Testis (tissue), 3 donors: Measurements from ENCODE around the gene PRR36. TPM values are rescaled to one million over a fixed set of nuclear protein-coding genes. Genes with fewer than 3 reads are reported as not detected.

Experiments
- DNase-seq: peaks from one replicate; pipeline ENCODE4 v3.0.0-alpha.2; 2019
- H3K27ac ChIP-seq, 2 donors: fragments of 200-600 bp; sonication (generic); one replicate each; pipeline ENCODE4 v1.5.1; 2019
- H3K27me3 ChIP-seq: fragments of 200-600 bp; sonication (generic); one replicate; pipeline ENCODE4 v1.5.1; 2019
- H3K36me3 ChIP-seq: fragments of 200-600 bp; sonication (generic); one replicate; pipeline ENCODE4 v1.5.1; 2017; ENCODE audit warnings: low read depth; ENCODE audit errors: missing control alignments
- H3K4me1 ChIP-seq: fragments of 200-600 bp; sonication (generic); one replicate; pipeline ENCODE4 v1.5.1; 2019
- H3K4me3 ChIP-seq, 2 donors: fragments of 200-600 bp; sonication (generic); one replicate each; pipeline ENCODE4 v1.5.1; 2017 to 2019
- H3K9me3 ChIP-seq: fragments of 200-600 bp; sonication (generic); one replicate; pipeline ENCODE4 v1.5.1; 2017
- CTCF ChIP-seq, 3 experiments: fragments of 450-650 bp in 2 of 3; fragments of 200-600 bp in 1 of 3; sonication (generic) in 1 of 3; IDR thresholded peaks; one replicate each; pipeline ENCODE4 v1.5.1; 2016 to 2019; ENCODE audit warnings: antibody characterized with exemption in 3 of 3, mild to moderate bottlenecking in 2 of 3, moderate library complexity in 1 of 3
- POLR2A ChIP-seq: fragments of 450-650 bp; IDR thresholded peaks from one replicate; pipeline ENCODE4 v1.6.1; 2017; ENCODE audit warnings: antibody characterized with exemption, mild to moderate bottlenecking, moderate library complexity
- WGBS, 2 donors: methylation state at CpG; one replicate each; pipeline ENCODE4 v1.1.5; 2018; 5-methylcytosine and 5-hydroxymethylcytosine counted together
- intact Hi-C: fragments of 100-400 bp; cut with DNase I; formaldehyde crosslinking; loops from one replicate; pipeline ENCODE4 v1.15.1; 2023; ENCODE audit warnings: low total_unique reads
- polyA plus RNA-seq: library from polyadenylated mRNA; stranded (reverse); fragments of 350-450 nt; fragmentation: Illumina TruSeq; extraction: RNeasy Lipid Tissue Mini Kit (QIAGEN cat#74804); gene quantifications from one replicate; pipeline ENCODE4 v1.2.3, GENCODE V29; 2014; ENCODE audit warnings: low read depth, low replicate concordance; ENCODE audit not compliant: insufficient read depth
- total RNA-seq, 2 donors: library from RNA; depleted of rRNA; stranded (reverse); fragments of >200 nt; gene quantifications; one replicate each; pipeline ENCODE4 v1.2.3, GENCODE V29; 2016

Gene PRR36
- total and polyA plus RNA-seq, 3 donors from 2014 or later: 0.50 to 3.3 (median 2.9) TPM

- Histone ChIP-seq H3K4me1 (peaks cover 4% of the 10 kb centered on the region), H3K4me3 (no peak overlapping the region), H3K36me3 (no peaks in the 10 kb centered on the region), H3K9me3 (no peaks in the 10 kb centered on the region), H3K27ac (no peak overlapping the region), H3K27me3 (no peaks in the 10 kb centered on the region)
- no peak for DNase-seq
- intact Hi-C loops: no loop called here
- WGBS, 2 donors: 84 to 92% methylated on average over 18 to 23 of the region's 23 CpGs
- TF ChIP-seq CTCF (IDR thresholded peaks at IDR 0.05): no peak
- no peak for TF ChIP-seq POLR2A
These were observed 26.5 kb downstream of the PRR36 start for GRCh38 chr19:7847664-7848063.

GRCh38 chr19:7846155-7846646 lies 28.0 kb downstream of the PRR36 start:
- Histone ChIP-seq H3K27ac (no peak overlapping the region), H3K9me3 (no peaks in the 10 kb centered on the region), H3K4me3 (no peak overlapping the region), H3K4me1 (peaks cover 4% of the 10 kb centered on the region), H3K36me3 (no peaks in the 10 kb centered on the region), H3K27me3 (no peaks in the 10 kb centered on the region)
- 88 to 96% methylated on average over 4 to 19 of the region's 19 CpGs for WGBS, 2 donors
- intact Hi-C loops: no loop called here
- TF ChIP-seq CTCF (IDR thresholded peaks at IDR 0.05) (no peak), POLR2A (no peak)
- DNase-seq: no peak

- no peak for TF ChIP-seq CTCF (IDR thresholded peaks at IDR 0.05)
- no peak for TF ChIP-seq POLR2A
- intact Hi-C loops: no loop called here
- WGBS, 2 donors: 85 to 95% methylated on average over 16 to 20 of the region's 20 CpGs
- Histone ChIP-seq H3K4me1 (peaks cover 4% of the 10 kb centered on the region), H3K27ac (no peak overlapping the region), H3K4me3 (no peak overlapping the region), H3K27me3 (no peaks in the 10 kb centered on the region), H3K9me3 (no peaks in the 10 kb centered on the region), H3K36me3 (no peaks in the 10 kb centered on the region)
- no peak for DNase-seq
These were observed 28.6 kb downstream of the PRR36 start for GRCh38 chr19:7845390-7846154.

GRCh38 chr19:7844951-7845350 lies 29.2 kb downstream of the PRR36 start:
- no peak overlapping the region for H3K4me3 ChIP-seq
- no peak overlapping the region for H3K27ac ChIP-seq
- DNase-seq: no peak
- WGBS, 2 donors: 92% methylated on average over 10 of the region's 10 CpGs; no CpG with 5 or more reads in 1 of the 2 donors
- TF ChIP-seq CTCF (IDR thresholded peaks at IDR 0.05): no peak
- no peak for TF ChIP-seq POLR2A
- no peaks in the 10 kb centered on the region for H3K9me3 ChIP-seq
- H3K4me1 ChIP-seq: peaks cover 1% of the 10 kb centered on the region
- H3K27me3 ChIP-seq: no peaks in the 10 kb centered on the region
- H3K36me3 ChIP-seq: no peaks in the 10 kb centered on the region
- intact Hi-C loops: no loop called here

GRCh38 chr19:7844405-7844804 lies 29.8 kb downstream of the PRR36 start:
- Histone ChIP-seq H3K27me3 (no peaks in the 10 kb centered on the region), H3K9me3 (no peaks in the 10 kb centered on the region), H3K4me3 (no peak overlapping the region), H3K27ac (no peak overlapping the region), H3K36me3 (no peaks in the 10 kb centered on the region), H3K4me1 (no peaks in the 10 kb centered on the region)
- intact Hi-C loops: no loop called here
- no peak for TF ChIP-seq CTCF (IDR thresholded peaks at IDR 0.05)
- no peak for TF ChIP-seq POLR2A
- 75 to 77% methylated on average over 3 to 5 of the region's 5 CpGs for WGBS, 2 donors
- no peak for DNase-seq
